UCSD-AML1 (cell line): ENCODE data around the gene BTBD9.

Source experiments
- DNase-seq: peaks from one replicate; lab custom pipeline; 2025; ENCODE audit not compliant: unreplicated experiment; lab: John Stamatoyannopoulos, UW

BTBD9 gene

GRCh38 chr6:38305995-38306681 is 333.6 kb downstream of the BTBD9 start:
- DNase-seq, result no peak

GRCh38 chr6:38302838-38303237 is 336.9 kb downstream of the BTBD9 start:
- DNase-seq, result no peak

GRCh38 chr6:38302081-38302480 is 337.6 kb downstream of the BTBD9 start:
- no peak for DNase-seq

GRCh38 chr6:38290133-38290799 is 349.5 kb downstream of the BTBD9 start:
- DNase-seq, result no peak

GRCh38 chr6:38287487-38287886 is 352.2 kb downstream of the BTBD9 start:
- no peak for DNase-seq

GRCh38 chr6:38284802-38285394 is 354.8 kb downstream of the BTBD9 start:
- DNase-seq, result no peak

GRCh38 chr6:38283734-38284362 is 355.9 kb downstream of the BTBD9 start:
- DNase-seq, result no peak

GRCh38 chr6:38282911-38283310 is 356.8 kb downstream of the BTBD9 start:
- no peak for DNase-seq

- DNase-seq, result no peak
Measured at GRCh38 chr6:38281126-38281525, 358.6 kb downstream of the BTBD9 start.

- DNase-seq, result no peak
Measured at GRCh38 chr6:38279963-38280588, 359.7 kb downstream of the BTBD9 start.

GRCh38 chr6:38279423-38279822 is 360.3 kb downstream of the BTBD9 start:
- no peak for DNase-seq

- DNase-seq, result no peak
Measured at GRCh38 chr6:38273325-38273724, 366.4 kb downstream of the BTBD9 start.

GRCh38 chr6:38272222-38272621 is 367.5 kb downstream of the BTBD9 start:
- DNase-seq, result no peak

- no peak for DNase-seq
Measured at GRCh38 chr6:38271081-38271480, 368.6 kb downstream of the BTBD9 start.

- no peak for DNase-seq
Measured at GRCh38 chr6:38270367-38270766, 369.4 kb downstream of the BTBD9 start.

- no peak for DNase-seq
Measured at GRCh38 chr6:38269461-38270172, 370.1 kb downstream of the BTBD9 start.

- no peak for DNase-seq
Measured at GRCh38 chr6:38268342-38268741, 371.4 kb downstream of the BTBD9 start.

GRCh38 chr6:38266921-38267354 is 372.8 kb downstream of the BTBD9 start:
- DNase-seq, result no peak

- no peak for DNase-seq
Measured at GRCh38 chr6:38264605-38265004, 375.1 kb downstream of the BTBD9 start.

- DNase-seq, result no peak
Measured at GRCh38 chr6:38262609-38263008, 377.1 kb downstream of the BTBD9 start.

- no peak for DNase-seq
Measured at GRCh38 chr6:38262026-38262425, 377.7 kb downstream of the BTBD9 start.
